T-helper 17 cell (primary cell): Measurements from ENCODE around the gene MAP3K21. TPM values are rescaled to one million over a fixed set of nuclear protein-coding genes. Genes with fewer than 3 reads are reported as not detected.

Experiments used
- ATAC-seq: fragments of 150-1000 bp; cut with Tn5 transposase; 2 replicates; pipeline ENCODE4 v1.10.0; 2021; ENCODE audit warnings: mild to moderate bottlenecking, moderate library complexity
- DNase-seq, 3 donors: peaks; one replicate each; pipeline versions ENCODE4 v3.0.0 to v3.0.0-alpha.2; 2020 to 2021
- H3K9me3 ChIP-seq: one replicate; pipeline ENCODE4 v1.7.0; 2013; ENCODE audit warnings: low read length, mild to moderate bottlenecking; ENCODE audit not compliant: control insufficient read depth, poor library complexity, severe bottlenecking
- H3K27ac Mint-ChIP-seq: one replicate; pipeline ENCODE4 v1.8.0; 2022; ENCODE audit warnings: mild to moderate bottlenecking, moderate library complexity, mixed read lengths
- H3K27me3 Mint-ChIP-seq: one replicate; pipeline ENCODE4 v1.8.0; 2022; ENCODE audit warnings: mixed read lengths
- H3K36me3 Mint-ChIP-seq: one replicate; pipeline ENCODE4 v1.8.0; 2022; ENCODE audit warnings: low read depth, mixed read lengths
- H3K4me1 Mint-ChIP-seq: one replicate; pipeline ENCODE4 v1.8.0; 2022; ENCODE audit warnings: mild to moderate bottlenecking, mixed read lengths
- H3K4me3 Mint-ChIP-seq: one replicate; pipeline ENCODE4 v1.8.0; 2022; ENCODE audit warnings: mild to moderate bottlenecking, moderate library complexity, mixed read lengths
- total RNA-seq, 4 donors: library from RNA in 2 of 4; stranded (reverse) in 2 of 4; gene quantifications; one replicate each; pipeline ENCODE4 v1.2.3 and lab custom pipeline; 2022 to 2026

Gene MAP3K21
- total RNA-seq, 2 donors from 2014 or later, result 1.4 to 1.9 TPM

- ATAC-seq, result no peak
- Mint-ChIP-seq H3K27me3 (no peaks in the 10 kb centered on the region), H3K36me3 (no peaks in the 10 kb centered on the region), H3K4me3 (no peak overlapping the region), H3K4me1 (peaks cover 3% of the 10 kb centered on the region), H3K27ac (no peak overlapping the region)
- H3K9me3 ChIP-seq, result no peaks in the 10 kb centered on the region
- DNase-seq, result no peak
These were observed 44.9 kb downstream of the MAP3K21 start for GRCh38 chr1:233372218-233373120.

GRCh38 chr1:233373226-233373625, 45.7 kb downstream of the MAP3K21 start:
- no peak overlapping the region for H3K4me3 Mint-ChIP-seq
- no peaks in the 10 kb centered on the region for H3K27me3 Mint-ChIP-seq
- H3K36me3 Mint-ChIP-seq, result no peaks in the 10 kb centered on the region
- ATAC-seq (no peak), DNase-seq (no peak)
- no peak overlapping the region for H3K27ac Mint-ChIP-seq
- H3K9me3 ChIP-seq, result no peaks in the 10 kb centered on the region
- peaks cover 3% of the 10 kb centered on the region for H3K4me1 Mint-ChIP-seq

GRCh38 chr1:233375653-233376052, 48.1 kb downstream of the MAP3K21 start:
- ATAC-seq (no peak), DNase-seq (no peak)
- Mint-ChIP-seq H3K4me1 (peaks cover 3% of the 10 kb centered on the region), H3K27me3 (no peaks in the 10 kb centered on the region), H3K4me3 (no peak overlapping the region), H3K27ac (no peak overlapping the region), H3K36me3 (no peaks in the 10 kb centered on the region)
- H3K9me3 ChIP-seq, result no peaks in the 10 kb centered on the region

GRCh38 chr1:233376382-233377110, 49.0 kb downstream of the MAP3K21 start:
- DNase-seq (no peak), ATAC-seq (no peak)
- no peak overlapping the region for H3K27ac Mint-ChIP-seq
- no peak overlapping the region for H3K4me3 Mint-ChIP-seq
- H3K27me3 Mint-ChIP-seq, result no peaks in the 10 kb centered on the region
- no peaks in the 10 kb centered on the region for H3K36me3 Mint-ChIP-seq
- H3K9me3 ChIP-seq, result no peaks in the 10 kb centered on the region
- H3K4me1 Mint-ChIP-seq, result peaks cover 6% of the 10 kb centered on the region

GRCh38 chr1:233379869-233380438, 52.4 kb downstream of the MAP3K21 start:
- no peak for DNase-seq
- H3K36me3 Mint-ChIP-seq, result peaks cover 4% of the 10 kb centered on the region
- H3K27me3 Mint-ChIP-seq, result no peaks in the 10 kb centered on the region
- H3K4me1 Mint-ChIP-seq, result peaks cover 2% of the 10 kb centered on the region
- peak overlapping the region; percentile 41 for H3K27ac Mint-ChIP-seq
- H3K4me3 Mint-ChIP-seq, result no peak overlapping the region
- no peaks in the 10 kb centered on the region for H3K9me3 ChIP-seq
- no peak for ATAC-seq

GRCh38 chr1:233381806-233382205, 54.3 kb downstream of the MAP3K21 start:
- no peak for DNase-seq
- no peaks in the 10 kb centered on the region for H3K27me3 Mint-ChIP-seq
- H3K4me1 Mint-ChIP-seq, result peaks cover 2% of the 10 kb centered on the region
- no peaks in the 10 kb centered on the region for H3K9me3 ChIP-seq
- no peak overlapping the region for H3K4me3 Mint-ChIP-seq
- H3K36me3 Mint-ChIP-seq, result peaks cover 4% of the 10 kb centered on the region
- ATAC-seq, result no peak
- no peak overlapping the region for H3K27ac Mint-ChIP-seq

GRCh38 chr1:233383984-233384383, 56.5 kb downstream of the MAP3K21 start:
- no peaks in the 10 kb centered on the region for H3K9me3 ChIP-seq
- Mint-ChIP-seq H3K27me3 (no peaks in the 10 kb centered on the region), H3K4me3 (no peak overlapping the region), H3K4me1 (peaks cover 2% of the 10 kb centered on the region), H3K27ac (peak overlapping the region; percentile 4), H3K36me3 (peaks cover 7% of the 10 kb centered on the region)
- ATAC-seq, result no peak
- DNase-seq, result no peak

GRCh38 chr1:233386336-233386735, 58.8 kb downstream of the MAP3K21 start:
- peaks cover 14% of the 10 kb centered on the region for H3K27me3 Mint-ChIP-seq
- ATAC-seq, result no peak
- peaks cover 7% of the 10 kb centered on the region for H3K36me3 Mint-ChIP-seq

GRCh38 chr1:233387585-233387984, 60.1 kb downstream of the MAP3K21 start:
- Mint-ChIP-seq H3K36me3 (peaks cover 10% of the 10 kb centered on the region), H3K4me1 (no peaks in the 10 kb centered on the region), H3K27ac (no peak overlapping the region), H3K27me3 (peaks cover 14% of the 10 kb centered on the region), H3K4me3 (no peak overlapping the region)
- no peaks in the 10 kb centered on the region for H3K9me3 ChIP-seq
- DNase-seq (no peak), ATAC-seq (no peak)

More at GRCh38 chr1:233386336-233386735, 58.8 kb downstream of the MAP3K21 start:
- no peaks in the 10 kb centered on the region for H3K9me3 ChIP-seq
- no peaks in the 10 kb centered on the region for H3K4me1 Mint-ChIP-seq
- DNase-seq, result no peak
- no peak overlapping the region for H3K4me3 Mint-ChIP-seq
- no peak overlapping the region for H3K27ac Mint-ChIP-seq

GRCh38 chr1:233389169-233389568, 61.6 kb downstream of the MAP3K21 start:
- Mint-ChIP-seq H3K27me3 (peaks cover 14% of the 10 kb centered on the region), H3K4me1 (no peaks in the 10 kb centered on the region), H3K4me3 (no peak overlapping the region), H3K27ac (no peak overlapping the region), H3K36me3 (peaks cover 5% of the 10 kb centered on the region)
- ATAC-seq, result no peak
- no peaks in the 10 kb centered on the region for H3K9me3 ChIP-seq
- DNase-seq, result no peak

- Mint-ChIP-seq H3K4me3 (no peak overlapping the region), H3K4me1 (no peaks in the 10 kb centered on the region), H3K27ac (no peak overlapping the region), H3K36me3 (peaks cover 5% of the 10 kb centered on the region), H3K27me3 (peaks cover 14% of the 10 kb centered on the region)
- ATAC-seq (no peak), DNase-seq (no peak)
- no peaks in the 10 kb centered on the region for H3K9me3 ChIP-seq
These were observed 62.4 kb downstream of the MAP3K21 start for GRCh38 chr1:233389893-233390292.

- H3K4me1 Mint-ChIP-seq, result no peaks in the 10 kb centered on the region
- H3K9me3 ChIP-seq, result no peaks in the 10 kb centered on the region
- peaks cover 5% of the 10 kb centered on the region for H3K36me3 Mint-ChIP-seq
- no peak overlapping the region for H3K27ac Mint-ChIP-seq
- peaks cover 18% of the 10 kb centered on the region for H3K27me3 Mint-ChIP-seq
- ATAC-seq (no peak), DNase-seq (no peak)
- no peak overlapping the region for H3K4me3 Mint-ChIP-seq
These were observed 63.6 kb downstream of the MAP3K21 start for GRCh38 chr1:233390842-233391737.
